D341Med (cell line): ENCODE measurements around the gene PCDH19.
"Not testable (repeated sequence)": the region's sequence is repeated elsewhere in the genome, so short reads cannot be mapped to it uniquely, and the experiment has no call there.

ENCODE experiments used
- DNase-seq: peaks from one replicate; pipeline ENCODE4 v3.0.0; 2012; ENCODE audit warnings: low spot score

Gene PCDH19, protein sequence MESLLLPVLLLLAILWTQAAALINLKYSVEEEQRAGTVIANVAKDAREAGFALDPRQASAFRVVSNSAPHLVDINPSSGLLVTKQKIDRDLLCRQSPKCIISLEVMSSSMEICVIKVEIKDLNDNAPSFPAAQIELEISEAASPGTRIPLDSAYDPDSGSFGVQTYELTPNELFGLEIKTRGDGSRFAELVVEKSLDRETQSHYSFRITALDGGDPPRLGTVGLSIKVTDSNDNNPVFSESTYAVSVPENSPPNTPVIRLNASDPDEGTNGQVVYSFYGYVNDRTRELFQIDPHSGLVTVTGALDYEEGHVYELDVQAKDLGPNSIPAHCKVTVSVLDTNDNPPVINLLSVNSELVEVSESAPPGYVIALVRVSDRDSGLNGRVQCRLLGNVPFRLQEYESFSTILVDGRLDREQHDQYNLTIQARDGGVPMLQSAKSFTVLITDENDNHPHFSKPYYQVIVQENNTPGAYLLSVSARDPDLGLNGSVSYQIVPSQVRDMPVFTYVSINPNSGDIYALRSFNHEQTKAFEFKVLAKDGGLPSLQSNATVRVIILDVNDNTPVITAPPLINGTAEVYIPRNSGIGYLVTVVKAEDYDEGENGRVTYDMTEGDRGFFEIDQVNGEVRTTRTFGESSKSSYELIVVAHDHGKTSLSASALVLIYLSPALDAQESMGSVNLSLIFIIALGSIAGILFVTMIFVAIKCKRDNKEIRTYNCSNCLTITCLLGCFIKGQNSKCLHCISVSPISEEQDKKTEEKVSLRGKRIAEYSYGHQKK (N-terminal part only)

GRCh38 chrX:100409610-100410590 is at the start of gene PCDH19:
PCDH19 (minus strand) TSS chrX:100410273; CDS start chrX:100408597, 1,676 bp downstream.
- DNase-seq = peak; percentile 88

DNA sequence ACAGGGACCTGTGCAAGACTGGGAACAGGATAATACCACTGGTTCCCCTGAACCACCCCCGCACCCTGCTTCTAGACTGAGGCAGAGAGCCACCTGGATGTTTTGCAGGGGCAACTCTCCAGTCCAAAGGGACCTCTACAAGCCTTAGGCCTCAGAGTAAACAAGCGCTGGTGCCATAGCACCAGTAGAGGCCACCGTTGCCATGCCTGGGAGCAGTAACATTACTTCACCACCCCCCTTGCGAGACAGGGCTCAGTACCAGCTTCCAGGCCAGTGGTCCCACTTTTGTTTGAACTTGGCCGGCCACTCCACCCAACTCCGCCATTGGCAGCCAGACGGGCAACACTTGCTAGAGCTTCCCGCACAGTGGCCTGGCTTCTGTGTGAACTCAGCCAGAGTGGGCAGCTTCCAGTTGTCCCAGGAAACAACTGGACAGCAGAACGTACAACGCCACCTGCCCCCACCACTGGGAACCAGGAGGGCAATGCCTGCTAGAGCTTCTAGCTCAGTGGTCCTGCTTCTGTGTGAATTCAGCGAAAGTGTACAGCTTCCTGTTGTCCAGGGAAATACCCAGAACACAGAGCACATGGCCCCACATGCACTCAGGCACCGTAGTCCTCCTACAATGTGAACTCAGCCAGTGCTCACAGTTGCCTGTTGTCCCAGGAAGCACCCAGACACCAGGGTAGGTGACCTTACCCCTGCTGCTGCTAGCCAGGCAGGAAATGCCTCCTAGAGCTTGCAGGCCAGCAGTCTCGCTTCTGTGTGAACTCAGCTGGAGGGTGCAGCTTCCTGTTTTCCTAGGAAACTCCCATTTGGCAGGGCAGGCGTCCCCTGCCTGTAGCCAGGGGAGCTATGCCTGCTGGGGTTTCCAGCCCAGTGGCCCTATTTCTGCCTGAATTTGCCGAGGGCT is 39.9 kb upstream of the PCDH19 start:
- no peak for DNase-seq

DNA sequence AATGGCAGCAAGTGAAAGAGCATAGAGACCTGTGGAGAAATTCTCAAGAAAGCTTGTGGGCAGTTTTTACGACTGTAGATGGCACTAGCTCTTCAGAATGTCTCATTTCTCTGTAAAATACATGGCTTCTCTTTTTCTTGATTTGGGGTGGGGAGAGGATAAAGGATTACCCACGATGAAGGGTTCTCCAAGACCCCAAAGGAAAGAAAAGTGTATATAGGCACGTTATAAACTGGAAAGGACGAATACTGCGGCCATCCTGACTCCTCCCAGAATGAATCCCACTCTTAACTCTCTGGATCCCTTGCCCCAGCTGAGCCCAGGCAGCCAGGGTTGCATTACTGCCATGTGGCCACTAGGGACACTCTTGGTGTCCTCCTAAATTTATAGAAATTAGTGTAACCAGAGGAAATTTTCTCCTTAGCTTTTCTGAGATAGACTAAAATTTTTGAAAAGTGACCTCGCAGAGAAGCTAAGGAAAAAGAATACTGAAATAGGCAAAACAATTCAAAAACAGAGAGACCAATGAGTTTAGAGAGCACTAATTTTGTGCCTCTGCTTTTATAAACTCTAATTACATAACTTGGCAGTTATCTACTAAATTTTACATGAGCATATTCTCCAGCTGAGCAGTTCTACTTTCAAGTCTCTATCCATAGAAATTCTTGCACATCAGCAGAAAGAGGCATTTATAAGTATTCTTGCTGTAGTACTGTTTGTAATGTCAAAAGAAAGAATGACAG is 37.8 kb upstream of the PCDH19 start:
- peak; percentile 66 for DNase-seq

- no peak for DNase-seq
Observed at GRCh38 chrX:100445593-100445992, 35.5 kb upstream of the PCDH19 start.

GRCh38 chrX:100441321-100441720 is 31.2 kb upstream of the PCDH19 start:
- DNase-seq = not testable (repeated sequence)

DNA sequence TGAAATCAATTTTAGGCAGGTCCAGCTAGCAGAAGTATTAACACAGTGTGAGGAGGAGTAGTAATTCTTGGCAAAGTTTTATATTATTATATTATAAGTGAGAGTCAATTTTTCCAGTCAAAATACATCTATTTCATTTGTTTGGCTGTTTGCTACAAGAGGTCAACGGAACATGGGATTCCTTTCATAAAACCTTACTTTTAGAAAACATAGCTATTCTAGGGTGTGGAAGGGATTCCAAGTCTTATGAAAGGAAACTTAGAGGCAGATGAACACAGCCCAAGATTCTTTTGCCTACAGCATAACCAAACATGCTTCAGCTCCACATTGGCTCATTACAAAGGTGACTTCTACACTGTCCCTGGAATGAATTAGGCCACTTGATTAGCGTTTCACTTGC is 29.9 kb upstream of the PCDH19 start:
- DNase-seq = no peak

- DNase-seq = no peak
Observed at GRCh38 chrX:100435726-100436125, 25.7 kb upstream of the PCDH19 start.

GRCh38 chrX:100424012-100424411 is 13.9 kb upstream of the PCDH19 start:
- no peak for DNase-seq

GRCh38 chrX:100418556-100418955 is 8.5 kb upstream of the PCDH19 start:
- DNase-seq = no peak

DNA sequence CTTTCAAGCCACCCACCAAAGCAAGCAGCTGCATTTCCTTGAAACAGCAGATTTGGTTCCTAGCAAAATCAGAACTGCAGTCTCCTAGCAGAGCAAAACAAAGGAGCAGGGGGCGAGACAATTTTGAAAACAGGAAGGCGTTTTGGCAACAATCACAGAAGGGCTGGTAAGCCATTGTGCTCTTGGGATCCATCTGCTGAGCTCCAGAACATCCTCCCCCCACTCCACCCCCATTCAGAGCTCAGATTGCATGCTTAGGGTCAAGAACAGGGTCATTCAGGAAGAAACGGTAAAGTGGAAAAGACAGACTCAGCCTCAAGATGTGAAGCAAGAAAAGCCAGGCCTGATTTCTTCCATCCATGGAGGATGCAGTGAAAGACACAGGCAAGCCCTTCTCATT is 7.6 kb upstream of the PCDH19 start:
- no peak for DNase-seq

DNA sequence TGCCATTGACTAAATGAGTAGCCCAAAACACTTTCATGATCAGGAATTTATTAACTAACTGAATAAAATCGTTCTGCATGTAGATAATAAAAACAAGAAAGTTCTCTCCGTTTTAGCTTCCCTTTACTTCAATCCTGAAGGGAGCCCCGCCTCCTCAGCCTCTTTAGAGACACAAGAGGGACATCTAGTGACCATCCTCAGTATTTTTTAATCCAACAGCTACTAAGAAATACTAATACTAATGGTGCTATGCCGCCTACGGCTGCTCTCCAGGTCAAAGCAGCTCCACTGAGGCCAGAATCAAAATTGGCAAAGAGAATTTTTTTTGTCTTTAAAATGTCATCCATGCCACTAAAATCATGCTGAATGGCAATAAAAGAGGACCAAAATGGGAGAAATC is 3.2 kb upstream of the PCDH19 start:
- peak; percentile 48 for DNase-seq

DNA sequence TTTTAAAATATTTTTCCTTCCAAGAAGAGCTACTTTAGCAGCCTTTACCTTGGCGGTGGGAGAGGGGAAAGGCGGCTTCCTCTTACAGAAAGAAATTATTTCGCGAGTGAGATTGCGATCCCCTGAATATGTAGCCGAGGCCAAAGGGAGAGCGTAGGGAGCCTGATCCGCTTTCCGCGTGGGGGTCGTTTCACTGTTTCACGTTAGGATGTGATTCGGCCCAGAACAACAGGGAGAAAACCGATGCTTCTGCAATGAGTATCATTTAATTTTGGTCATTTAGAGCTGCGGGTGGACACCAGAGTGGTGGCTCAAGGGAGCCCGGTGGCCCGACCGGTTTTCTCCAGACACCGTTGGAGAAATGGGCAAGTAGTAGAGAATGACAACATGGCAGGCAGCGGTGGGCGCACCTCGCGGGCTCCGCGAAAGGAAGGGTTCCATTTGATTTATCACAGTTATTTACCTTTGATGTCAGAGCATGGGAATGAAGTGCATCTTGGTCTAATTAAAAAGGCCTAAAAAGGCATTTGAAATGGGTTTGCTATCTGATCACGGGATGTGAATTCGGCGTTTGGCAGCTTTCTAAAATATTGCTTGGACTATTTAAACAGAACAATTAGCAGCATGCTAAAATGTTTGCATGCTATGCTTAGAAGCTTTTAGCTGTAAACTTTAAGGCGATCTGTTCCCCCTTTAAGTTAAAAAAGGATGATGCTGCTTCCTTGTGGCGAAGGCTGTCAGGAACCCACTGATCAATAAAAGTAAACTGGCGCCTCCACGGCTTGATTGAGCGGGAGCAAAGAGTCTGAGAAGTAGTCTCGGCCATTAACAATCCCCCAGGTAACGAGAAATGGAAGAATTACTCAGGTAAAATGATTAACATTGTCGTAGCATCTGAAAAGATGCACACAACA is 2.0 kb upstream of the PCDH19 start:
- no peak for DNase-seq

DNA sequence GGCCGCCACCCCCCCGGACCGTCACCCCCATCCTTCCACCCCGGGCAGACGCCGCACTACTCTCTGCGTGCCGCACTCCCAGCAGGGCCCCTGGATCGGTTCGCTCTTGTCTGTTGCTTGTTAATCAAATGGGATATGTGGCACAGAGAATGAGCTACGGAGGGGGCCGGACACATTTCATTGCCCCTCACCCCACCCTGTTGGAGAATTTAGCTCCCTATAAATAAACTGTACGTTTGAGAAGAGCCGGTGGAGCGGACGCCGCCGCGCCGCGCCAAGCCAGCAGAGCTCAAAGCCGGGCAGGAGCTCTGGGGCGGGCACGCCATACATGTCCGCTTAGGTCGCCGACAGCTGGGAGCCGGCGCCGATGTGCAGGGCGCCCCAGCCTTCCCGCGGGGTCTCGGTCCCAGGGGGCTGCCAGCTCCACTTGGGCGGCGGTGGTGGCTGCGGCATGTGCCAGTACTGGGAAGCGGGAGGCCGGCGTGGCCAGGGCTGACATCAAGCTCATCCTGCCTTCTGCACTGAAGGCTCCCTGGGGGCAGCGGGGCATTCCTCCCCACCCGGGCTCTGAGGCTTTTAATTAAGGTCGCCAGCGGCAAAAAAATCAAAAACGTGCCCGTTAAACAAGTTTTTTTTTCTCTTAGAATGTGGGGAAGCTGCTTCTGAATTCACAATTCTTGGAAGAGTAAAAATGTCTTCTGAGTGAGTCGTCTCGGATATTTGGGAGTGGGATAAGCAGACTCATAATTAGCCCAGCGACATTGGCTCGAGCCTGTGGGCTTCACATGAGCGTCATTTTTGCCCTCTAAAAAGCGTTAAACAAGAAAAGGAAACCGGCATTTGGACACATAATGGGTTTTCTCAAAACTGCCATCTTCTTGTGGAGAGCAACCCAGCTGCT is 1.1 kb upstream of the PCDH19 start:
- peak; percentile 40 for DNase-seq

- peak; percentile 34 for DNase-seq
Observed at GRCh38 chrX:100408713-100409609, 1.1 kb downstream of the PCDH19 start.

DNA sequence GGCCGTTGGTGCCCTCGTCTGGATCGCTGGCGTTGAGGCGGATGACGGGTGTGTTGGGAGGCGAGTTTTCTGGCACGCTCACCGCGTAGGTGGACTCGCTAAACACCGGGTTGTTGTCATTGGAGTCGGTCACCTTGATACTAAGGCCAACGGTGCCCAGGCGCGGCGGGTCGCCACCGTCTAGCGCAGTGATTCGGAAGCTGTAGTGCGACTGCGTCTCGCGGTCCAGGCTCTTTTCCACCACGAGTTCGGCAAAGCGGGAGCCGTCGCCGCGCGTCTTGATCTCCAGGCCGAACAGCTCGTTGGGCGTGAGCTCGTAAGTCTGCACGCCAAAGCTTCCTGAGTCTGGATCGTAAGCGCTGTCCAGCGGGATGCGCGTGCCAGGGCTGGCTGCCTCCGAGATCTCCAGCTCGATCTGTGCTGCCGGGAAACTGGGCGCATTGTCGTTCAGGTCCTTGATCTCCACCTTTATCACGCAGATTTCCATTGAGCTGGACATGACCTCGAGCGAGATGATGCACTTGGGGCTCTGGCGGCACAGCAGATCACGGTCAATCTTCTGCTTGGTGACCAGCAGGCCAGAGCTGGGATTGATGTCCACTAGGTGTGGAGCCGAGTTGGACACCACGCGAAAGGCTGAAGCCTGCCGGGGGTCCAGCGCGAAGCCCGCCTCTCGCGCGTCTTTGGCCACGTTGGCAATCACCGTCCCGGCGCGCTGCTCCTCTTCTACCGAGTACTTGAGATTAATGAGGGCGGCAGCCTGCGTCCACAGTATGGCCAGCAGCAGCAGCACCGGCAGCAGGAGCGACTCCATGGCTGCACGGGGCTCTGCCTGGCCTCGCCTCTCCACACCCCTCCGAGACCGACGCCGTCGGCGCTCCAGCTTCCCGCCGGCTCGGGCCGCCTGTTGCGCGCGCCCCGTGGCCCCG is 2.0 kb downstream of the PCDH19 start:
- peak; percentile 21 for DNase-seq
